ENCODE data around the gene KRT72.

GRCh38 chr12:52561880-52562449, 39.3 kb downstream of the KRT72 start:
- no peak for TF ChIP-seq CTCF (IDR thresholded peaks at IDR 0.05; ENCODE audit: low read depth, low read length, poor library complexity, severe bottlenecking)
- TF ChIP-seq EZH2phosphoT487 (IDR thresholded peaks at IDR 0.05; ENCODE audit: borderline replicate concordance, low read length) = no peak

All from DOHH2 (cell line).